Posterior cingulate gyrus (tissue), 11 donors: Measurements from ENCODE around the gene U2SURP.

Source experiments
- DNase-seq, 10 donors: peaks; one replicate each; pipeline versions ENCODE4 v3.0.0 to v3.0.0-alpha.2; 2020 to 2021; ENCODE audit warnings: mixed read lengths in 3 of 10
- intact Hi-C: fragments of 100-400 bp; cut with DNase I; formaldehyde crosslinking; loops from one replicate; pipeline ENCODE4 v1.15.1; 2023

U2SURP gene

DNA sequence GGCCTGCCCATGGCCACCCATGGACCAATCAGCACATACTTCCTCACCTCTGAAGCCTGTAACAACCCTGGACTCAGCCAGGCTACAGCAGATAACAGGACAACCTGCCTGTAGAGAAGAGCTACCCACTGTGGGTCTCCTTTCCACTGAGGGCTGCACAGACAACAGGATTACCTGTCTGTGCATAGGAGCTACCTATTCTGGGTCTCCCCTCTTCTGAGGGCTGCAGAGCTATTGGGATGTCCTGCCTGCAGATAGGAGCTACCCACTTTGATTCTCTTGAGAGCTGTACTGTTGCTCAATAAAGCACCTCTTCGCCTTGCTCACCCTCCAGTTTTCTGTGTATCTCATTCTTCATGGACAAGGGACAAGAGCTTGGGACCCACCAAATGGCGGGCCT lies 94.4 kb downstream of the U2SURP start:
- intact Hi-C loops, result no loop called here
- DNase-seq, result no peak

- no peak for DNase-seq
- intact Hi-C loops, result no loop called here
Measured at GRCh38 chr3:143098032-143098764, 96.8 kb downstream of the U2SURP start.

DNA sequence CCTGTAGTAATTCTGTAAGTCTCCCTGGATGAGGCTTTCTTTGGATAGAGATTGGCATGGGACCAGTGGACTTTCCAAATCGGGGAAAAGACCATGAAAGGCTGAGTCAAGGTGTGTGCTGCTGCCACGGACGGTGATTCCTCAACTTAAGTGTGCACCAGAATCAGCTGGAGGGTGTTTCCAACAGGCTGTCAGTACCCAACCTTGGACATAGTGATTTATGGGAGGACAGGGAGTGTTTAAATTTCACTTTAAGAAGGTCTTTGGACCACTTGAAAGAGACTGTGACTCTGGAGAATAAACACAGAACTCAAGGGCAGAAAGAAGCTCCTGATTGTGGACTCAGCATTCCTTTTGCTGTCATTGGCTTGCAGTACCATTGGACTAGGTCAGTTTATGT lies 97.8 kb downstream of the U2SURP start:
- no peak for DNase-seq
- intact Hi-C loops, result no loop called here

GRCh38 chr3:143099690-143100089 lies 98.3 kb downstream of the U2SURP start:
- intact Hi-C loops, result no loop called here
- no peak for DNase-seq

- no peak for DNase-seq
- intact Hi-C loops, result no loop called here
Measured at GRCh38 chr3:143100451-143100850, 99.1 kb downstream of the U2SURP start.

- intact Hi-C loops, result no loop called here
- no peak for DNase-seq
Measured at GRCh38 chr3:143101792-143102381, 100.5 kb downstream of the U2SURP start.

- no peak for DNase-seq
- intact Hi-C loops, result no loop called here
Measured at GRCh38 chr3:143103652-143104051, 102.3 kb downstream of the U2SURP start.

DNA sequence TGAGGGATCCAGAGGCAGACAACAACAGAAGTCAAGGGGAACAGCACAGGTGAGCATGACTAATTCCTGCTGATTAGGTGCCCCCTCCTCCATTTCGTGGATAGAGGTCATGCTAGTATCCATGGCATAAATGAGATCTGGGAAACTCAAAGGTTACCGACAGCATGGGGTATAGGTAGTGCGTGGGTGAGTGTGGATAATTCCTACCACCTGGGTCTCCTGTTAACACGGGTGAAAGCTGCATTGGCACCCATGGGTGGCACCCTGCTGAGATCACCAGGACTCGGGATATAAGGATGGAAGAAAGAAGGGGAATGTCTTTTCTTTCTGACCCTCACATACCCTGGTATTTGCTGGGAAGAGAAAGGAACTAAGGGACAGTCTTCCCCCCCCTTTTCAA lies 103.8 kb downstream of the U2SURP start:
- no peak for DNase-seq
- intact Hi-C loops, result no loop called here

DNA sequence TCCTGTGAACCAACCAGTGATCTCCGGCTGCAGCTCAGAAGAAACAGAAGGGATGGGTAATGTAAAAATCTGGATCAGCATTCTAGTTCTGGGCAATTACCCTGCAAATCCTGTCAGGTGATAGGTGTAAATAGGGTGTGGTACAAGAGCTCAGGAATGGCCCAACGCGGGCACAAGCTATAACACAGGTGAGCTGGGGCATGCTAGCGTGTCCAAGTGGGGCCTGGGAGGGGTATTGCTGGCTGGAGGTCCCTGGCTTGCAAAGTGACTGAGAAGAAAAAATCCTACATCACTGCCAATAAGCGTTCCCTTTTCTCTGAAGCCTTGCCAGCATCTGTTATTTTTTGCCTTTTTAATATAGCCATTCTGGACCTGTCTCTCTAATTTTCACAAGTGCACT lies 108.5 kb downstream of the U2SURP start:
- DNase-seq, result no peak
- intact Hi-C loops, result no loop called here
